HepG2 (cell line): ENCODE measurements around the gene PRSS3. TPM values are rescaled to one million over a fixed set of nuclear protein-coding genes. Genes with fewer than 3 reads are reported as not detected.

Experiments used
- ATAC-seq: fragments of 200-7000 bp; cut with Tn5 transposase; 3 replicates; pipeline ENCODE4 v1.9.1; 2020; ENCODE audit warnings: mild to moderate bottlenecking, moderate library complexity
- BruUV-seq: library from RNA; stranded (reverse); fragments of 400-500 nt; replicated peaks from 2 replicates; lab custom pipeline; 2021; lab: Mats Ljungman, UMichigan
- CTCF ChIA-PET: fragments of 300-600 bp; formaldehyde crosslinking; extraction: SDS; loops from one replicate; lab custom pipeline; 2021; ENCODE audit warnings: low total read pairs, inconsistent platforms, low intra/inter-chr PET ratio; lab: Yijun Ruan, JAX
- POLR2A ChIA-PET: fragments of 350-600 bp; sonication (Branson Sonifier 250); formaldehyde crosslinking; loops from one replicate; lab custom pipeline; 2020; ENCODE audit warnings: antibody characterized with exemption, inconsistent platforms; lab: Yijun Ruan, JAX
- DNase-seq: peaks from one replicate; pipeline ENCODE4 v3.0.0-alpha.2; 2015; ENCODE audit warnings: low spot score
- FAIRE-seq: peaks from 3 replicates; lab custom pipeline; 2011; peaks lifted over from hg19 to GRCh38; lab: Jason Lieb, UNC
- H2AFZ ChIP-seq: one replicate; pipeline ENCODE4 v1.6.1; 2011; ENCODE audit warnings: low read length, inconsistent platforms
- H3K27ac ChIP-seq: fragments of 300-600 bp; 3 replicates; pipeline ENCODE4 v1.8.0; 2011; ENCODE audit warnings: mixed run types, mild to moderate bottlenecking, mixed read lengths, low read length, inconsistent platforms; ENCODE audit not compliant: insufficient read depth; ENCODE audit errors: extremely low read length
- H3K27me3 ChIP-seq, 2 experiments: fragments of 200-600 bp in 1 of 2; 2 replicates in 1 of 2; 3 replicates in 1 of 2; pipeline versions ENCODE4 v1.6.0 to v1.8.0; 2011; ENCODE audit warnings: low read length in 2 of 2, mild to moderate bottlenecking in 2 of 2, moderate library complexity in 2 of 2, inconsistent platforms in 1 of 2; ENCODE audit not compliant: insufficient read depth in 2 of 2, control insufficient read depth in 1 of 2
- H3K36me3 ChIP-seq, 2 experiments: fragments of 200-600 bp in 1 of 2; replicated peaks in 1 of 2; 2 replicates in 1 of 2; 3 replicates in 1 of 2; pipeline versions ENCODE4 v1.5.1 to v1.8.0; 2011; ENCODE audit warnings: low read length in 2 of 2, inconsistent platforms in 1 of 2; ENCODE audit not compliant: insufficient read depth in 2 of 2, control insufficient read depth in 1 of 2
- H3K4me1 ChIP-seq: 2 replicates; pipeline ENCODE4 v1.5.1; 2012; ENCODE audit warnings: low read length, inconsistent platforms; ENCODE audit not compliant: insufficient read depth
- H3K4me2 ChIP-seq: 2 replicates; pipeline ENCODE4 v1.6.0; 2011; ENCODE audit warnings: low read depth, low read length, inconsistent platforms
- H3K4me3 ChIP-seq, 3 experiments: fragments of 200-600 bp in 1 of 3; sonication (generic), shearing (Covaris generic) in 1 of 3; replicated peaks in 1 of 3; 2 replicates each; pipeline ENCODE4 v1.5.1; 2011 to 2016; ENCODE audit warnings: low read length in 3 of 3, inconsistent platforms in 2 of 3, low read depth in 2 of 3, mild to moderate bottlenecking in 2 of 3, control low read depth in 1 of 3, mixed read lengths in 1 of 3; ENCODE audit not compliant: insufficient read depth in 1 of 3
- H3K79me2 ChIP-seq: one replicate; pipeline ENCODE4 v1.6.1; 2011; ENCODE audit warnings: low read length, inconsistent platforms; ENCODE audit not compliant: insufficient read depth
- H3K9ac ChIP-seq: 2 replicates; pipeline ENCODE4 v1.6.0; 2011; ENCODE audit warnings: mild to moderate bottlenecking, low read depth, low read length, inconsistent platforms; ENCODE audit not compliant: insufficient read depth
- H3K9me3 ChIP-seq: 2 replicates; pipeline ENCODE4 v1.5.1; 2012; ENCODE audit warnings: mild to moderate bottlenecking, low read length
- H4K20me1 ChIP-seq: 2 replicates; pipeline ENCODE4 v1.6.0; 2011; ENCODE audit warnings: inconsistent platforms, mild to moderate bottlenecking, low read length, moderate library complexity; ENCODE audit not compliant: insufficient read depth
- CCDC6 ChIP-seq: sonication (generic); formaldehyde crosslinking; IDR thresholded peaks from 2 replicates; pipeline ENCODE4 v1.8.1; 2022; ENCODE audit warnings: mild to moderate bottlenecking, missing genetic modification reagents, moderate library complexity
- EP300 ChIP-seq, 3 experiments: sonication (generic) in 1 of 3; formaldehyde crosslinking in 1 of 3; IDR thresholded peaks; 2 replicates each; pipeline versions ENCODE4 v1.5.1 to v1.6.1; 2011 to 2020; ENCODE audit warnings: low read depth in 2 of 3, low read length in 2 of 3, borderline replicate concordance in 1 of 3, improper control_type of control experiment in 1 of 3, mild to moderate bottlenecking in 1 of 3, missing genetic modification reagents in 1 of 3, moderate library complexity in 1 of 3
- JARID2 ChIP-seq: sonication (generic); formaldehyde crosslinking; IDR thresholded peaks from 2 replicates; pipeline ENCODE4 v1.8.1; 2023; ENCODE audit warnings: missing genetic modification reagents, inconsistent platforms; ENCODE audit not compliant: insufficient replicate concordance
- MTA1 ChIP-seq: sonication (generic); formaldehyde crosslinking; IDR thresholded peaks from 2 replicates; pipeline ENCODE4 v1.4.0; 2020; ENCODE audit warnings: missing genetic modification reagents, mild to moderate bottlenecking, borderline replicate concordance
- PHF20 ChIP-seq: sonication (generic); formaldehyde crosslinking; IDR thresholded peaks from 2 replicates; pipeline ENCODE4 v1.5.0; 2020; ENCODE audit warnings: mild to moderate bottlenecking, missing genetic modification reagents
- RFX1 ChIP-seq: fragments of 450-650 bp; IDR thresholded peaks from 2 replicates; pipeline ENCODE4 v1.6.1; 2017
- SKI ChIP-seq: fragments of 450-650 bp; IDR thresholded peaks from one replicate; pipeline ENCODE4 v1.6.1; 2018; ENCODE audit warnings: mild to moderate bottlenecking; ENCODE audit not compliant: partially characterized antibody
- ZBTB20 ChIP-seq: sonication (generic); formaldehyde crosslinking; IDR thresholded peaks from 2 replicates; pipeline ENCODE4 v1.8.1; 2023; ENCODE audit warnings: missing genetic modification reagents, low read depth, mild to moderate bottlenecking, borderline replicate concordance
- ZBTB38 ChIP-seq: sonication (generic); formaldehyde crosslinking; IDR thresholded peaks from 2 replicates; pipeline ENCODE4 v1.5.1; 2020; ENCODE audit warnings: mild to moderate bottlenecking, missing genetic modification reagents
- ZMYM3 ChIP-seq: sonication (generic); formaldehyde crosslinking; IDR thresholded peaks from 2 replicates; pipeline ENCODE4 v1.5.1; 2020; ENCODE audit warnings: mild to moderate bottlenecking, missing genetic modification reagents
- ZNF253 ChIP-seq: sonication (generic); formaldehyde crosslinking; IDR thresholded peaks from 2 replicates; pipeline ENCODE4 v1.8.0; 2022; ENCODE audit warnings: mild to moderate bottlenecking, missing genetic modification reagents, borderline replicate concordance
- ZNF281 ChIP-seq: sonication (generic); formaldehyde crosslinking; IDR thresholded peaks from 2 replicates; pipeline ENCODE4 v1.4.0; 2020; ENCODE audit warnings: missing genetic modification reagents, borderline replicate concordance
- ZNF460 ChIP-seq: sonication (generic); formaldehyde crosslinking; IDR thresholded peaks from 2 replicates; pipeline ENCODE4 v1.5.1; 2020; ENCODE audit warnings: missing genetic modification reagents, mild to moderate bottlenecking, borderline replicate concordance
- WGBS: methylation state at CpG from one replicate; pipeline ENCODE4 v1.1.6; 2017; ENCODE audit warnings: low lambda C conversion rate; 5-methylcytosine and 5-hydroxymethylcytosine counted together
- in situ Hi-C: cut with HindIII; loops from 2 replicates; pipeline ENCODE4 v1.10.0; 2017; ENCODE audit warnings: low pct_unique_long_range_greater_than_20kb; ENCODE audit not compliant: extremely low pct_ligation_motif_present
- intact Hi-C: fragments of 100-400 bp; cut with micrococcal nuclease; formaldehyde crosslinking; loops from one replicate; pipeline ENCODE4 v1.10.0; 2022; ENCODE audit not compliant: unreplicated experiment
- polyA plus RNA-seq, 8 experiments: library from polyadenylated mRNA; depleted of rRNA in 3 of 8; stranded (reverse) in 7 of 8; unstranded in 1 of 8; fragments of >200 nt; fragmentation: Illumina TruSeq in 4 of 8; extraction: Trizol in 4 of 8; gene quantifications; 2 replicates each; pipeline versions ENCODE4 v1.2.1 to v1.2.3, GENCODE V29; 2011 to 2016; ENCODE audit warnings: low read depth in 4 of 8, missing spikeins in 1 of 8, mixed read lengths in 1 of 8; ENCODE audit not compliant: insufficient read depth in 1 of 8
- total RNA-seq, 5 experiments: library from RNA; depleted of rRNA; stranded (reverse); fragments of >200 nt; fragmentation: Illumina TruSeq; extraction: Trizol; gene quantifications; 2 replicates each; pipeline ENCODE4 v1.2.3, GENCODE V29; 2016; ENCODE audit warnings: low read depth in 1 of 5

Gene PRSS3
- total and polyA plus RNA-seq, 2 of the 13 experiments (the other 11 are each of a cell fraction or from before 2014, with no cell fraction given), result not detected

- no peak for FAIRE-seq
- Histone ChIP-seq H3K9me3 (no peaks in the 10 kb centered on the region), H3K4me3 (peak overlapping the region in 2 of 3 experiments; percentile 69 to 93; a peak in 3 of 6 replicates), H3K79me2 (peaks cover 34% of the 10 kb centered on the region), H4K20me1 (peaks cover 22% of the 10 kb centered on the region), H3K36me3 (no peaks in the 10 kb centered on the region), H3K27me3 (no peaks in the 10 kb centered on the region; a peak in 1 of 5 replicates), H3K4me2 (peak overlapping the region; percentile 88), H3K9ac (peak overlapping the region; percentile 92), H2AFZ (no peak overlapping the region), H3K4me1 (peaks cover 50% of the 10 kb centered on the region), H3K27ac (peak overlapping the region; percentile 93)
- ChIA-PET CTCF (no interaction called here), POLR2A (interaction anchor here (0.6 to 1.5 kb wide), 4 partner anchors 8 to 618 kb away, joined by 3 to 4 read pairs (median 4); no protein-coding TSS in a partner anchor)
- DNase-seq, result no peak
- 78% methylated on average over 7 of the region's 7 CpGs for WGBS
- in situ Hi-C loops (loop anchor here (5.0 kb wide), 1 partner anchor 37 kb away; no protein-coding TSS in a partner anchor), intact Hi-C loops (no loop called here)
- no peak for ATAC-seq
- no TSS peak for BruUV-seq
- peak; percentile 21; the same call in 1 of the 2 replicates for TF ChIP-seq ZMYM3
- peak; percentile 87 for TF ChIP-seq ZNF460 (CRISPR knock-in tag)
- TF ChIP-seq RFX1, result no peak
- no peak for TF ChIP-seq EP300 (IDR thresholded peaks at IDR 0.05; ENCODE audit: low read depth in 2 of 2, low read length in 2 of 2)
- TF ChIP-seq EP300 (CRISPR knock-in tag; IDR thresholded peaks at IDR 0.05; ENCODE audit: borderline replicate concordance), result no peak
- TF ChIP-seq ZBTB38 (CRISPR knock-in tag), result peak; percentile 84
These were observed 20.4 kb downstream of the PRSS3 start for GRCh38 chr9:33815781-33816180.

- under 1% methylated on average over 20 of the region's 66 CpGs for WGBS
- H3K9ac ChIP-seq, result peak within 1 kb of the TSS; percentile 92
- H3K4me3 ChIP-seq, result peak within 1 kb of the TSS; percentile 69 to 93 (median 77)
- DNase-seq (peak; percentile 81), FAIRE-seq (no peak), ATAC-seq (peak; percentile 80)
- peaks cover 58% of the 10 kb centered on the region for H3K4me1 ChIP-seq
- H3K27ac ChIP-seq, result peak within 1 kb of the TSS; percentile 93
- no peaks in the 10 kb centered on the region for H3K9me3 ChIP-seq
- CTCF ChIA-PET, result no interaction called here
- no peaks in the 10 kb centered on the region; a peak in 1 of 5 replicates for H3K27me3 ChIP-seq
- peaks cover 29% of the 10 kb centered on the region for H4K20me1 ChIP-seq
- in situ Hi-C loops (loop anchor here (5.0 kb wide), 1 partner anchor 36 kb away; no protein-coding TSS in a partner anchor), intact Hi-C loops (no loop called here)
- peaks cover 42% of the 10 kb centered on the region for H3K79me2 ChIP-seq
- TSS peak; percentile 97 for BruUV-seq
- POLR2A ChIA-PET, result interaction anchor here (0.6 to 1.5 kb wide), 3 partner anchors 9 to 37 kb away, joined by 3 to 4 read pairs (median 3); no protein-coding TSS in a partner anchor
- no peaks in the 10 kb centered on the region for H3K36me3 ChIP-seq
- H2AFZ ChIP-seq, result no peak within 1 kb of the TSS
- H3K4me2 ChIP-seq, result peak within 1 kb of the TSS; percentile 92
- TF ChIP-seq CCDC6 (CRISPR knock-in tag) (no peak), ZNF253 (CRISPR knock-in tag) (0 out of 2 replicates have a peak, but pooled peaks have one; percentile 15), ZNF281 (peak; percentile 92), MTA1 (CRISPR knock-in tag) (peak; percentile 80), SKI (peak; percentile 37), JARID2 (CRISPR knock-in tag) (no peak), ZBTB20 (CRISPR knock-in tag) (peak; percentile 86; the same call in 1 of the 2 replicates), PHF20 (CRISPR knock-in tag) (no peak; the same call in 1 of the 2 replicates)
These were observed 21.2 kb downstream of the PRSS3 start, which contains the start of gene UBE2R2 for GRCh38 chr9:33816327-33817252. Gene UBE2R2, plus strand, starts transcription at chr9:33817160. Its CDS starts 598 bp downstream, at chr9:33817758.
